ENCODE data around the gene ZBTB17.

DNA sequence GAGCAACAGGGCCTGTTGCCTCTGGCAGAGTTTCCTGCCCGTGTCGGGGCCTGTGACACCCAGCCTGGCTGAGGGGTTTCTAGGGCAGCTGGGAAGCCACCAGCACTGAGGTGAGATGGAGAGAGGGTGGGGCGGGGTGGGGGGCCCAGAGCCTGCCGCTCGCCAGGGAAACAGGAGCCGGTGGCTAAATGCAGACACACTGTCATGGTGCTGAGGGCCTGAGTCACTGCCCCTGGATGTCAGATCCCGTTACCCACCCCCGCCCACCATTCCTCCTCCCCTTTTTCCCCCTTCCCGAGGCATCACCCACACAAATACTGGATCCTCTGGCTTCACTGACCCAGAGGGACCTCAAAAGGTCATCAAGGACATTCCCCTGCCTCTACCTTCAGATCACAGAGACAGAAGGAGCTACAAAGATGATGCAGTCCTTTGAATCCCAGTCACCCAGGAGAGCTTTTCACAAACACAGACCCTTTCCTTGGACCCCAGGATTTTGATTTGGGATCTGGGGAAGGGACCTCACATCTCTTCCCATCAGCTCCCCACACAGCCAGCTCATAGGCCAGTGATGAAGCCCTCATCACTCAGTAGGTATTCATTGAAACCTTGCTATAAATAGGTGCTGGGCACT, 43.9 kb upstream of the ZBTB17 start:
- TF ChIP-seq EZH2 (IDR thresholded peaks at IDR 0.05) = no peak
- no peak for TF ChIP-seq CTCF (IDR thresholded peaks at IDR 0.05)
- TF ChIP-seq EZH2phosphoT487 (IDR thresholded peaks at IDR 0.05) = no peak

Measured in neural progenitor cell (in vitro differentiated cells).